HEK293 (cell line): ENCODE measurements around the gene LYL1.

Experiments used
- CTCF ChIA-PET: fragments of 350-600 bp; formaldehyde crosslinking; extraction: SDS; loops from one replicate; lab custom pipeline; 2021; ENCODE audit warnings: antibody characterized with exemption; lab: Yijun Ruan, JAX
- POLR2A ChIA-PET: fragments of 300-600 bp; formaldehyde crosslinking; extraction: SDS; loops from one replicate; lab custom pipeline; 2020; ENCODE audit warnings: antibody characterized with exemption, inconsistent platforms; lab: Yijun Ruan, JAX
- H3K27ac ChIP-seq: fragments of 200-500 bp; sonication (Bioruptor generic); 2 replicates; pipeline ENCODE4 v1.5.1; 2014; ENCODE audit warnings: low read depth, low read length, control low read depth, inconsistent platforms; ENCODE audit errors: extremely low read depth
- H3K36me3 ChIP-seq, 2 experiments: fragments of 200-500 bp in 1 of 2; sonication (Bioruptor generic) in 1 of 2; 1 replicate in 1 of 2; 2 replicates in 1 of 2; pipeline ENCODE4 v1.5.1; 2014 to 2017; ENCODE audit warnings: inconsistent platforms in 2 of 2, low read length in 2 of 2; ENCODE audit not compliant: control insufficient read depth in 2 of 2, insufficient read depth in 1 of 2
- H3K4me1 ChIP-seq: fragments of 200-500 bp; sonication (Bioruptor generic); 2 replicates; pipeline ENCODE4 v1.5.1; 2014; ENCODE audit warnings: mild to moderate bottlenecking, low read length, inconsistent platforms; ENCODE audit not compliant: control insufficient read depth, insufficient read depth
- H3K4me3 ChIP-seq: 2 replicates; pipeline ENCODE4 v1.5.1; 2011; ENCODE audit warnings: low read depth, mild to moderate bottlenecking, control low read depth, low read length, moderate library complexity
- H3K9me3 ChIP-seq: fragments of 200-500 bp; sonication (Bioruptor generic); 2 replicates; pipeline ENCODE4 v1.5.1; 2014; ENCODE audit warnings: low read depth, low read length, inconsistent platforms; ENCODE audit not compliant: control insufficient read depth, insufficient read depth
- BCL11A ChIP-seq: fragments of 450-650 bp; formaldehyde crosslinking; IDR thresholded peaks from 2 replicates; pipeline ENCODE4 v1.5.1; 2016; ENCODE audit warnings: low read depth, missing biosample characterization, missing genetic modification characterization
- FEZF1 ChIP-seq: fragments of 450-650 bp; formaldehyde crosslinking; IDR thresholded peaks from 2 replicates; pipeline ENCODE4 v1.5.1; 2016; ENCODE audit warnings: missing biosample characterization, missing genetic modification characterization
- SP7 ChIP-seq: fragments of 450-650 bp; formaldehyde crosslinking; IDR thresholded peaks from 2 replicates; pipeline ENCODE4 v1.5.1; 2016; ENCODE audit warnings: missing biosample characterization, missing genetic modification characterization
- ZBTB7A ChIP-seq: fragments of 450-650 bp; formaldehyde crosslinking; IDR thresholded peaks from 2 replicates; pipeline ENCODE4 v1.5.1; 2016; ENCODE audit warnings: low read depth, missing biosample characterization, missing genetic modification characterization
- ZNF133 ChIP-seq: fragments of 450-650 bp; formaldehyde crosslinking; IDR thresholded peaks from 2 replicates; pipeline ENCODE4 v1.5.1; 2016; ENCODE audit warnings: missing biosample characterization, missing genetic modification characterization
- ZNF155 ChIP-seq: fragments of 450-650 bp; formaldehyde crosslinking; IDR thresholded peaks from 2 replicates; pipeline ENCODE4 v1.5.1; 2016; ENCODE audit warnings: missing biosample characterization, missing genetic modification characterization
- ZNF302 ChIP-seq: fragments of 450-650 bp; formaldehyde crosslinking; IDR thresholded peaks from 2 replicates; pipeline ENCODE4 v1.5.1; 2016; ENCODE audit warnings: missing biosample characterization, missing genetic modification characterization, low read depth
- ZNF449 ChIP-seq: fragments of 450-650 bp; formaldehyde crosslinking; IDR thresholded peaks from 2 replicates; pipeline ENCODE4 v1.5.1; 2017; ENCODE audit warnings: missing biosample characterization, mild to moderate bottlenecking, missing genetic modification characterization, moderate library complexity
- ZNF548 ChIP-seq: fragments of 450-650 bp; formaldehyde crosslinking; IDR thresholded peaks from 2 replicates; pipeline ENCODE4 v1.5.1; 2016; ENCODE audit warnings: missing biosample characterization, missing genetic modification characterization
- ZNF621 ChIP-seq: fragments of 450-650 bp; formaldehyde crosslinking; IDR thresholded peaks from 2 replicates; pipeline ENCODE4 v1.5.1; 2017; ENCODE audit warnings: missing biosample characterization, missing genetic modification characterization
- ZNF629 ChIP-seq: fragments of 450-650 bp; formaldehyde crosslinking; IDR thresholded peaks from 2 replicates; pipeline ENCODE4 v1.5.1; 2017; ENCODE audit warnings: missing biosample characterization, missing genetic modification characterization
- ZNF776 ChIP-seq: fragments of 450-650 bp; formaldehyde crosslinking; IDR thresholded peaks from 2 replicates; pipeline ENCODE4 v1.5.0; 2017; ENCODE audit warnings: missing biosample characterization, missing genetic modification characterization, borderline replicate concordance
- ZNF785 ChIP-seq: fragments of 450-650 bp; formaldehyde crosslinking; IDR thresholded peaks from 2 replicates; pipeline ENCODE4 v1.5.1; 2016; ENCODE audit warnings: missing biosample characterization, missing genetic modification characterization
- ZSCAN16 ChIP-seq: fragments of 450-650 bp; formaldehyde crosslinking; IDR thresholded peaks from 2 replicates; pipeline ENCODE4 v1.5.1; 2016; ENCODE audit warnings: missing biosample characterization, missing genetic modification characterization
- TF ChIP-seq, protein P1 (sequence below): fragments of 450-650 bp; formaldehyde crosslinking; IDR thresholded peaks from 2 replicates; pipeline ENCODE4 v1.5.1; 2016; ENCODE audit warnings: missing biosample characterization, missing genetic modification characterization
- TF ChIP-seq, protein P2 (sequence below): fragments of 450-650 bp; formaldehyde crosslinking; IDR thresholded peaks from 2 replicates; pipeline ENCODE4 v1.5.1; 2016; ENCODE audit warnings: missing biosample characterization, missing genetic modification characterization
- TF ChIP-seq, protein P3 (sequence below): IDR thresholded peaks from 2 replicates; pipeline ENCODE4 v1.6.1; 2011; ENCODE audit warnings: mild to moderate bottlenecking, low read depth, low read length, borderline replicate concordance

The LYL1 gene

DNA sequence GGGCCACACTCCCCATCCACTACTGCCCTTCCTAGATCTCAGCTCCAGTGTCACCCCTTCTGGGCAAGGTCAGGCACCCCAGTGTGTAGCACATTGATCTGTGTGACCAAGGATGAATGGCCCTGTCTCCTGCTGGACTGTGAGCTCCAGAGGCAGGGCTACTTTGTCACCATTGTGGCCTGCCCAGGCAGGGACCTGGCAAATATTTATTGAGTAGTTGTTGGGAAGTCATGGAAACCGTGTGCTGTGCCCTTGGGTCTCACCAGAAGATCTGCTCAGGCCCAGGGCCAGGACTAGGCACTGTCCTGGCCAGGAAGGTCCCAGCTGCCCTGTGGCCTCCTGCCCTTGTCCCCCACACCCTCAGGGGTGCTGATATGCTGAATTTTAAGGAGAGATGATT is 25.9 kb upstream of the LYL1 start:
- TF ChIP-seq ZNF621 (no peak), ZNF133 (tag by site-specific recombination) (no peak), SP7 (tag by site-specific recombination) (no peak), FEZF1 (tag by site-specific recombination) (no peak), ZNF449 (tag by site-specific recombination) (no peak), ZNF548 (no peak), ZNF155 (no peak), ZNF776 (tag by site-specific recombination) (no peak), ZBTB7A (tag by site-specific recombination) (no peak), ZNF629 (no peak), ZSCAN16 (tag by site-specific recombination) (no peak), ZNF302 (tag by site-specific recombination) (no peak), ZNF785 (tag by site-specific recombination) (no peak), BCL11A (no peak)
- TF ChIP-seq, protein P1, sequence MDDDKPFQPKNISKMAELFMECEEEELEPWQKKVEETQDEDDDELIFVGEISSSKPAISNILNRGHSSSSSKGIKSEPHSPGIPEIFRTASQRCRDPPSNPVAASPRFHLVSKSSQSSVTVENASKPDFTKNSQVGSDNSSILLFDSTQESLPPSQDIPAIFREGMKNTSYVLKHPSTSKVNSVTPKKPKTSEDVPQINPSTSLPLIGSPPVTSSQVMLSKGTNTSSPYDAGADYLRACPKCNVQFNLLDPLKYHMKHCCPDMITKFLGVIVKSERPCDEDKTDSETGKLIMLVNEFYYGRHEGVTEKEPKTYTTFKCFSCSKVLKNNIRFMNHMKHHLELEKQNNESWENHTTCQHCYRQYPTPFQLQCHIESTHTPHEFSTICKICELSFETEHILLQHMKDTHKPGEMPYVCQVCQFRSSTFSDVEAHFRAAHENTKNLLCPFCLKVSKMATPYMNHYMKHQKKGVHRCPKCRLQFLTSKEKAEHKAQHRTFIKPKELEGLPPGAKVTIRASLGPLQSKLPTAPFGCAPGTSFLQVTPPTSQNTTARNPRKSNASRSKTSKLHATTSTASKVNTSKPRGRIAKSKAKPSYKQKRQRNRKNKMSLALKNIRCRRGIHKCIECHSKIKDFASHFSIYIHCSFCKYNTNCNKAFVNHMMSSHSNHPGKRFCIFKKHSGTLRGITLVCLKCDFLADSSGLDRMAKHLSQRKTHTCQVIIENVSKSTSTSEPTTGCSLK: no peak
- TF ChIP-seq, protein P2, sequence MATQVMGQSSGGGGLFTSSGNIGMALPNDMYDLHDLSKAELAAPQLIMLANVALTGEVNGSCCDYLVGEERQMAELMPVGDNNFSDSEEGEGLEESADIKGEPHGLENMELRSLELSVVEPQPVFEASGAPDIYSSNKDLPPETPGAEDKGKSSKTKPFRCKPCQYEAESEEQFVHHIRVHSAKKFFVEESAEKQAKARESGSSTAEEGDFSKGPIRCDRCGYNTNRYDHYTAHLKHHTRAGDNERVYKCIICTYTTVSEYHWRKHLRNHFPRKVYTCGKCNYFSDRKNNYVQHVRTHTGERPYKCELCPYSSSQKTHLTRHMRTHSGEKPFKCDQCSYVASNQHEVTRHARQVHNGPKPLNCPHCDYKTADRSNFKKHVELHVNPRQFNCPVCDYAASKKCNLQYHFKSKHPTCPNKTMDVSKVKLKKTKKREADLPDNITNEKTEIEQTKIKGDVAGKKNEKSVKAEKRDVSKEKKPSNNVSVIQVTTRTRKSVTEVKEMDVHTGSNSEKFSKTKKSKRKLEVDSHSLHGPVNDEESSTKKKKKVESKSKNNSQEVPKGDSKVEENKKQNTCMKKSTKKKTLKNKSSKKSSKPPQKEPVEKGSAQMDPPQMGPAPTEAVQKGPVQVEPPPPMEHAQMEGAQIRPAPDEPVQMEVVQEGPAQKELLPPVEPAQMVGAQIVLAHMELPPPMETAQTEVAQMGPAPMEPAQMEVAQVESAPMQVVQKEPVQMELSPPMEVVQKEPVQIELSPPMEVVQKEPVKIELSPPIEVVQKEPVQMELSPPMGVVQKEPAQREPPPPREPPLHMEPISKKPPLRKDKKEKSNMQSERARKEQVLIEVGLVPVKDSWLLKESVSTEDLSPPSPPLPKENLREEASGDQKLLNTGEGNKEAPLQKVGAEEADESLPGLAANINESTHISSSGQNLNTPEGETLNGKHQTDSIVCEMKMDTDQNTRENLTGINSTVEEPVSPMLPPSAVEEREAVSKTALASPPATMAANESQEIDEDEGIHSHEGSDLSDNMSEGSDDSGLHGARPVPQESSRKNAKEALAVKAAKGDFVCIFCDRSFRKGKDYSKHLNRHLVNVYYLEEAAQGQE (tag by site-specific recombination): no peak
- TF ChIP-seq, protein P3, sequence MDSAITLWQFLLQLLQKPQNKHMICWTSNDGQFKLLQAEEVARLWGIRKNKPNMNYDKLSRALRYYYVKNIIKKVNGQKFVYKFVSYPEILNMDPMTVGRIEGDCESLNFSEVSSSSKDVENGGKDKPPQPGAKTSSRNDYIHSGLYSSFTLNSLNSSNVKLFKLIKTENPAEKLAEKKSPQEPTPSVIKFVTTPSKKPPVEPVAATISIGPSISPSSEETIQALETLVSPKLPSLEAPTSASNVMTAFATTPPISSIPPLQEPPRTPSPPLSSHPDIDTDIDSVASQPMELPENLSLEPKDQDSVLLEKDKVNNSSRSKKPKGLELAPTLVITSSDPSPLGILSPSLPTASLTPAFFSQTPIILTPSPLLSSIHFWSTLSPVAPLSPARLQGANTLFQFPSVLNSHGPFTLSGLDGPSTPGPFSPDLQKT: no peak
- Histone ChIP-seq H3K4me3 (no peak overlapping the region), H3K27ac (no peak overlapping the region), H3K4me1 (no peaks in the 10 kb centered on the region), H3K9me3 (no peaks in the 10 kb centered on the region), H3K36me3 (peaks cover 4 to 36% of the 10 kb centered on the region in 2 experiments; a peak in 2 of 3 replicates)
- CTCF ChIA-PET: interaction anchor here (0.7 kb wide), 1 partner anchor 158 kb away, joined by 3 read pairs; no protein-coding TSS in a partner anchor
- POLR2A ChIA-PET: interaction anchor here (0.7 to 1.0 kb wide), 4 partner anchors 9 to 24 kb away, joined by 3 to 4 read pairs (median 3); partner anchors contain the start of gene NACC1
